A673 (cell line): Measurements from ENCODE around the gene KIF26B.

Source experiments
- CTCF ChIP-seq: fragments of 300-800, 200-600 bp; sonication (generic); conservative IDR thresholded peaks from 2 replicates; pipeline ENCODE4 v1.5.1; 2017; ENCODE audit warnings: low read depth, mild to moderate bottlenecking, antibody characterized with exemption, low read length, moderate library complexity, mixed read lengths
- EZH2 ChIP-seq: fragments of 200-600 bp; sonication (generic); IDR thresholded peaks from 2 replicates; pipeline ENCODE4 v1.6.1; 2017; ENCODE audit warnings: borderline replicate concordance, low read depth, mild to moderate bottlenecking, mixed read lengths, antibody characterized with exemption, low read length; ENCODE audit not compliant: poor library complexity, severe bottlenecking

GRCh38 chr1:245698860-245699259 is 544.1 kb downstream of the KIF26B start:
- TF ChIP-seq EZH2, result no peak
- TF ChIP-seq CTCF, result no peak
